Sigmoid colon (tissue), 4 donors: ENCODE data around the gene ATP6V0A1.

Experiments
- CTCF ChIP-seq, 4 experiments: fragments of 450-650 bp in 3 of 4; fragments of 200-600 bp in 1 of 4; IDR thresholded peaks; one replicate each; pipeline ENCODE4 v1.5.1; 2016 to 2019; ENCODE audit warnings: antibody characterized with exemption in 4 of 4, mild to moderate bottlenecking in 3 of 4, moderate library complexity in 2 of 4
- EP300 ChIP-seq, 4 donors: sonication (generic); formaldehyde crosslinking; IDR thresholded peaks; one replicate each; pipeline ENCODE4 v1.6.1; 2017; ENCODE audit warnings: antibody characterized with exemption in 4 of 4
- POLR2A ChIP-seq, 2 donors: fragments of 450-650 bp; IDR thresholded peaks; one replicate each; pipeline ENCODE4 v1.6.1; 2016; ENCODE audit warnings: antibody characterized with exemption in 2 of 2, mild to moderate bottlenecking in 2 of 2, moderate library complexity in 2 of 2

- no peak for TF ChIP-seq POLR2A (IDR thresholded peaks at IDR 0.05)
- no peak for TF ChIP-seq CTCF (IDR thresholded peaks at IDR 0.05)
- TF ChIP-seq EP300 (IDR thresholded peaks at IDR 0.05): no peak
Measured at GRCh38 chr17:42457107-42457792, 1.4 kb upstream of the ATP6V0A1 start.
